ENCODE measurements around the gene GSX1.
"Not testable (repeated sequence)": the region's sequence is repeated elsewhere in the genome, so short reads cannot be mapped to it uniquely, and the experiment has no call there.

GSX1 gene

GRCh38 chr13:27792393-27793218 is at the start of gene GSX1:
Gene GSX1 (plus strand): TSS chr13:27792483. CDS start chr13:27792691, 208 bp downstream.
- no peak for DNase-seq (ENCODE audit: low read depth)

GRCh38 chr13:27744801-27745200 is 47.5 kb upstream of the GSX1 start:
- no peak for DNase-seq (ENCODE audit: low read depth)

GRCh38 chr13:27745301-27745700 is 47.0 kb upstream of the GSX1 start:
- DNase-seq (ENCODE audit: low read depth) = no peak

- not testable (repeated sequence) for DNase-seq (ENCODE audit: low read depth)
Measured at GRCh38 chr13:27748143-27748542, 44.1 kb upstream of the GSX1 start.

GRCh38 chr13:27751953-27752532 is 40.2 kb upstream of the GSX1 start:
- DNase-seq (ENCODE audit: low read depth) = no peak

- no peak for DNase-seq (ENCODE audit: low read depth)
Measured at GRCh38 chr13:27765650-27766049, 26.6 kb upstream of the GSX1 start.

GRCh38 chr13:27770809-27771208 is 21.5 kb upstream of the GSX1 start:
- DNase-seq (ENCODE audit: low read depth) = no peak

GRCh38 chr13:27772651-27773425 is 19.4 kb upstream of the GSX1 start:
- DNase-seq (ENCODE audit: low read depth) = no peak

- no peak for DNase-seq (ENCODE audit: low read depth)
Measured at GRCh38 chr13:27774169-27774568, 18.1 kb upstream of the GSX1 start.

- DNase-seq (ENCODE audit: low read depth) = no peak
Measured at GRCh38 chr13:27774651-27775050, 17.6 kb upstream of the GSX1 start.

GRCh38 chr13:27775943-27776342 is 16.3 kb upstream of the GSX1 start:
- no peak for DNase-seq (ENCODE audit: low read depth)

GRCh38 chr13:27782151-27782550 is 10.1 kb upstream of the GSX1 start:
- no peak for DNase-seq (ENCODE audit: low read depth)

GRCh38 chr13:27783111-27783510 is 9.2 kb upstream of the GSX1 start:
- DNase-seq (ENCODE audit: low read depth) = no peak

GRCh38 chr13:27788271-27788670 is 4.0 kb upstream of the GSX1 start:
- no peak for DNase-seq (ENCODE audit: low read depth)

GRCh38 chr13:27789153-27789494 is 3.2 kb upstream of the GSX1 start:
- DNase-seq (ENCODE audit: low read depth) = no peak

GRCh38 chr13:27789495-27790303 is 2.6 kb upstream of the GSX1 start:
- no peak for DNase-seq (ENCODE audit: low read depth)

- no peak for DNase-seq (ENCODE audit: low read depth)
Measured at GRCh38 chr13:27790523-27790922, 1.8 kb upstream of the GSX1 start.

- no peak for DNase-seq (ENCODE audit: low read depth)
Measured at GRCh38 chr13:27791146-27791900, 960 bp upstream of the GSX1 start.

GRCh38 chr13:27791901-27792392 is 336 bp upstream of the GSX1 start:
- DNase-seq (ENCODE audit: low read depth) = no peak

GRCh38 chr13:27793507-27794367 is 1.5 kb downstream of the GSX1 start:
- DNase-seq (ENCODE audit: low read depth) = no peak
